Upper lobe of left lung (tissue), 4 donors: ENCODE data around the gene CMIP.

Source experiments
- CTCF ChIP-seq, 6 experiments: fragments of 450-650 bp in 4 of 6; fragments of 200-600 bp in 2 of 6; sonication (generic) in 2 of 6; IDR thresholded peaks; one replicate each; pipeline ENCODE4 v1.5.1; 2016 to 2019; ENCODE audit warnings: antibody characterized with exemption in 6 of 6
- EP300 ChIP-seq, 4 donors: sonication (generic); formaldehyde crosslinking; IDR thresholded peaks; one replicate each; pipeline ENCODE4 v1.5.1; 2017; ENCODE audit warnings: antibody characterized with exemption in 4 of 4, control low read depth in 2 of 4
- POLR2AphosphoS5 ChIP-seq, 2 donors: sonication (generic); formaldehyde crosslinking; IDR thresholded peaks; one replicate each; pipeline ENCODE4 v1.5.1; 2017; ENCODE audit warnings: antibody characterized with exemption in 2 of 2

GRCh38 chr16:81616321-81617020 lies 171.9 kb downstream of the CMIP start:
- TF ChIP-seq CTCF (IDR thresholded peaks at IDR 0.05) (no peak), EP300 (IDR thresholded peaks at IDR 0.05) (no peak), POLR2AphosphoS5 (IDR thresholded peaks at IDR 0.05) (no peak)
